ENCODE measurements around the gene C5. TPM values are rescaled to one million over a fixed set of nuclear protein-coding genes. Genes with fewer than 3 reads are reported as not detected.

C5 gene
- total and polyA plus RNA-seq, 9 of the 15 experiments (the other 6 are each of a cell fraction or from before 2014, with no cell fraction given) = 0.08 to 0.91 (median 0.42) TPM

DNA sequence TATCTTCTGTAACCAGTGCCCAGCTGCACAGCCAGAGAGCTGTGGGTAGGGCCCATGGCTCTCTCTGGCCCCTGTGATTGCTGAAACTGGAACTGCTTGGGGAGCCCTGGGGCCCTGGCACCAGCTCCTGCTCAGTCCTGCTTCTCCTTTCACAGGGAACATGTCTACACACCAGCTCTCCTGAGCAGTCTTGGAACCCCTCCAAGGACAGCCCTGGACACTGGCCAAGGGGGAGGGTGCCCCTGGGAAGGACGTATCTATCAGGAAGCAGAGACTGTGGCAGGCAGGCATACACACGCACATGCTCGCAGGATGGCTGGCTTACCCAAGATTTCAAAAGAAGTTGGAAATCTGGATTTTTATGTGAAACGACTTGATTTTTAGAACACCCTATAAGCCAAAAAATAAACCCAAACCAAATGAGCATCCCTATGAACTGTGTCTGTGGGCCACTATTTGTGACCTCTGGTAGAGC is 114.7 kb downstream of the C5 start (continued):
- TF ChIP-seq, protein P1, sequence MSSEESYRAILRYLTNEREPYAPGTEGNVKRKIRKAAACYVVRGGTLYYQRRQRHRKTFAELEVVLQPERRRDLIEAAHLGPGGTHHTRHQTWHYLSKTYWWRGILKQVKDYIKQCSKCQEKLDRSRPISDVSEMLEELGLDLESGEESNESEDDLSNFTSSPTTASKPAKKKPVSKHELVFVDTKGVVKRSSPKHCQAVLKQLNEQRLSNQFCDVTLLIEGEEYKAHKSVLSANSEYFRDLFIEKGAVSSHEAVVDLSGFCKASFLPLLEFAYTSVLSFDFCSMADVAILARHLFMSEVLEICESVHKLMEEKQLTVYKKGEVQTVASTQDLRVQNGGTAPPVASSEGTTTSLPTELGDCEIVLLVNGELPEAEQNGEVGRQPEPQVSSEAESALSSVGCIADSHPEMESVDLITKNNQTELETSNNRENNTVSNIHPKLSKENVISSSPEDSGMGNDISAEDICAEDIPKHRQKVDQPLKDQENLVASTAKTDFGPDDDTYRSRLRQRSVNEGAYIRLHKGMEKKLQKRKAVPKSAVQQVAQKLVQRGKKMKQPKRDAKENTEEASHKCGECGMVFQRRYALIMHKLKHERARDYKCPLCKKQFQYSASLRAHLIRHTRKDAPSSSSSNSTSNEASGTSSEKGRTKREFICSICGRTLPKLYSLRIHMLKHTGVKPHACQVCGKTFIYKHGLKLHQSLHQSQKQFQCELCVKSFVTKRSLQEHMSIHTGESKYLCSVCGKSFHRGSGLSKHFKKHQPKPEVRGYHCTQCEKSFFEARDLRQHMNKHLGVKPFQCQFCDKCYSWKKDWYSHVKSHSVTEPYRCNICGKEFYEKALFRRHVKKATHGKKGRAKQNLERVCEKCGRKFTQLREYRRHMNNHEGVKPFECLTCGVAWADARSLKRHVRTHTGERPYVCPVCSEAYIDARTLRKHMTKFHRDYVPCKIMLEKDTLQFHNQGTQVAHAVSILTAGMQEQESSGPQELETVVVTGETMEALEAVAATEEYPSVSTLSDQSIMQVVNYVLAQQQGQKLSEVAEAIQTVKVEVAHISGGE (CRISPR knock-in tag; IDR thresholded peaks at IDR 0.05) = no peak
- TF ChIP-seq SMARCE1 (IDR thresholded peaks at IDR 0.05) = no peak
- TF ChIP-seq EP400 (IDR thresholded peaks at IDR 0.05) = peak; percentile 29; the same call in 1 of the 2 replicates
- TF ChIP-seq CREBBP (IDR thresholded peaks at IDR 0.05; ENCODE audit: low read depth, low read length) = no peak
- peak; percentile 43 for TF ChIP-seq ETV1 (tag; conservative IDR thresholded peaks at IDR 0.05; ENCODE audit: low read depth)
- no peak for TF ChIP-seq MAFK (IDR thresholded peaks at IDR 0.05; ENCODE audit: low read length)
- no peak for TF ChIP-seq ESRRA (IDR thresholded peaks at IDR 0.05; ENCODE audit: borderline replicate concordance, low read depth)
- TF ChIP-seq, protein P2, sequence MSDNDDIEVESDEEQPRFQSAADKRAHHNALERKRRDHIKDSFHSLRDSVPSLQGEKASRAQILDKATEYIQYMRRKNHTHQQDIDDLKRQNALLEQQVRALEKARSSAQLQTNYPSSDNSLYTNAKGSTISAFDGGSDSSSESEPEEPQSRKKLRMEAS (CRISPR knock-in tag; IDR thresholded peaks at IDR 0.05) = 0 out of 2 replicates have a peak, but pooled peaks have one; percentile 32
- TF ChIP-seq, protein P3, sequence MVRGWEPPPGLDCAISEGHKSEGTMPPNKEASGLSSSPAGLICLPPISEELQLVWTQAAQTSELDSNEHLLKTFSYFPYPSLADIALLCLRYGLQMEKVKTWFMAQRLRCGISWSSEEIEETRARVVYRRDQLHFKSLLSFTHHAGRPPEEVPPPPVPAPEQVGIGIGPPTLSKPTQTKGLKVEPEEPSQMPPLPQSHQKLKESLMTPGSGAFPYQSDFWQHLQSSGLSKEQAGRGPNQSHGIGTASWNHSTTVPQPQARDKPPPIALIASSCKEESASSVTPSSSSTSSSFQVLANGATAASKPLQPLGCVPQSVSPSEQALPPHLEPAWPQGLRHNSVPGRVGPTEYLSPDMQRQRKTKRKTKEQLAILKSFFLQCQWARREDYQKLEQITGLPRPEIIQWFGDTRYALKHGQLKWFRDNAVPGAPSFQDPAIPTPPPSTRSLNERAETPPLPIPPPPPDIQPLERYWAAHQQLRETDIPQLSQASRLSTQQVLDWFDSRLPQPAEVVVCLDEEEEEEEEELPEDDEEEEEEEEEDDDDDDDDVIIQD (CRISPR knock-in tag; IDR thresholded peaks at IDR 0.05) = no peak
- TF ChIP-seq MTA1 (IDR thresholded peaks at IDR 0.05; ENCODE audit: borderline replicate concordance) = no peak
- TF ChIP-seq POLR2AphosphoS5 (IDR thresholded peaks at IDR 0.05; ENCODE audit: control insufficient read depth, insufficient read depth, low read depth, low read length) = 0 out of 2 replicates have a peak, but pooled peaks have one; percentile 32
- 0 out of 2 replicates have a peak, but pooled peaks have one; percentile 21 for TF ChIP-seq CREM (IDR thresholded peaks at IDR 0.05; ENCODE audit: low read depth)
- TF ChIP-seq CBX3 (IDR thresholded peaks at IDR 0.05; ENCODE audit: borderline replicate concordance in 1 of 2, low read length in 2 of 2) = no peak
- TF ChIP-seq, protein P4, sequence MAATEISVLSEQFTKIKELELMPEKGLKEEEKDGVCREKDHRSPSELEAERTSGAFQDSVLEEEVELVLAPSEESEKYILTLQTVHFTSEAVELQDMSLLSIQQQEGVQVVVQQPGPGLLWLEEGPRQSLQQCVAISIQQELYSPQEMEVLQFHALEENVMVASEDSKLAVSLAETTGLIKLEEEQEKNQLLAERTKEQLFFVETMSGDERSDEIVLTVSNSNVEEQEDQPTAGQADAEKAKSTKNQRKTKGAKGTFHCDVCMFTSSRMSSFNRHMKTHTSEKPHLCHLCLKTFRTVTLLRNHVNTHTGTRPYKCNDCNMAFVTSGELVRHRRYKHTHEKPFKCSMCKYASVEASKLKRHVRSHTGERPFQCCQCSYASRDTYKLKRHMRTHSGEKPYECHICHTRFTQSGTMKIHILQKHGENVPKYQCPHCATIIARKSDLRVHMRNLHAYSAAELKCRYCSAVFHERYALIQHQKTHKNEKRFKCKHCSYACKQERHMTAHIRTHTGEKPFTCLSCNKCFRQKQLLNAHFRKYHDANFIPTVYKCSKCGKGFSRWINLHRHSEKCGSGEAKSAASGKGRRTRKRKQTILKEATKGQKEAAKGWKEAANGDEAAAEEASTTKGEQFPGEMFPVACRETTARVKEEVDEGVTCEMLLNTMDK (IDR thresholded peaks at IDR 0.05; ENCODE audit: borderline replicate concordance, insufficient read depth, low read depth, low read length, poor library complexity, severe bottlenecking) = no peak
- TF ChIP-seq SMC3 (conservative IDR thresholded peaks at IDR 0.05; ENCODE audit: insufficient read depth, low read depth, low read length) = no peak
